HUES6 (cell line): ENCODE results near the gene TYRP1.

Source experiments
- H3K27ac ChIP-seq: 2 replicates; pipeline ENCODE4 v1.7.0; 2013; ENCODE audit warnings: low read depth, mild to moderate bottlenecking, low read length, inconsistent platforms
- H3K27me3 ChIP-seq: 2 replicates; pipeline ENCODE4 v1.6.1; 2013; ENCODE audit warnings: low read length; ENCODE audit not compliant: control insufficient read depth, insufficient read depth
- H3K36me3 ChIP-seq: 2 replicates; pipeline ENCODE4 v1.6.1; 2013; ENCODE audit warnings: low read length; ENCODE audit not compliant: control insufficient read depth, insufficient read depth
- H3K4me1 ChIP-seq: 2 replicates; pipeline ENCODE4 v1.6.1; 2013; ENCODE audit warnings: low read length; ENCODE audit not compliant: control insufficient read depth, insufficient read depth
- H3K4me3 ChIP-seq: 2 replicates; pipeline ENCODE4 v1.5.1; 2013; ENCODE audit warnings: low read depth, low read length
- H3K9ac ChIP-seq: one replicate; pipeline ENCODE4 v1.6.1; 2013; ENCODE audit warnings: mild to moderate bottlenecking, low read length
- H3K9me3 ChIP-seq: 2 replicates; pipeline ENCODE4 v1.6.1; 2013; ENCODE audit warnings: low read depth, low read length; ENCODE audit not compliant: control insufficient read depth, insufficient read depth

The TYRP1 gene, protein sequence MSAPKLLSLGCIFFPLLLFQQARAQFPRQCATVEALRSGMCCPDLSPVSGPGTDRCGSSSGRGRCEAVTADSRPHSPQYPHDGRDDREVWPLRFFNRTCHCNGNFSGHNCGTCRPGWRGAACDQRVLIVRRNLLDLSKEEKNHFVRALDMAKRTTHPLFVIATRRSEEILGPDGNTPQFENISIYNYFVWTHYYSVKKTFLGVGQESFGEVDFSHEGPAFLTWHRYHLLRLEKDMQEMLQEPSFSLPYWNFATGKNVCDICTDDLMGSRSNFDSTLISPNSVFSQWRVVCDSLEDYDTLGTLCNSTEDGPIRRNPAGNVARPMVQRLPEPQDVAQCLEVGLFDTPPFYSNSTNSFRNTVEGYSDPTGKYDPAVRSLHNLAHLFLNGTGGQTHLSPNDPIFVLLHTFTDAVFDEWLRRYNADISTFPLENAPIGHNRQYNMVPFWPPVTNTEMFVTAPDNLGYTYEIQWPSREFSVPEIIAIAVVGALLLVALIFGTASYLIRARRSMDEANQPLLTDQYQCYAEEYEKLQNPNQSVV

DNA sequence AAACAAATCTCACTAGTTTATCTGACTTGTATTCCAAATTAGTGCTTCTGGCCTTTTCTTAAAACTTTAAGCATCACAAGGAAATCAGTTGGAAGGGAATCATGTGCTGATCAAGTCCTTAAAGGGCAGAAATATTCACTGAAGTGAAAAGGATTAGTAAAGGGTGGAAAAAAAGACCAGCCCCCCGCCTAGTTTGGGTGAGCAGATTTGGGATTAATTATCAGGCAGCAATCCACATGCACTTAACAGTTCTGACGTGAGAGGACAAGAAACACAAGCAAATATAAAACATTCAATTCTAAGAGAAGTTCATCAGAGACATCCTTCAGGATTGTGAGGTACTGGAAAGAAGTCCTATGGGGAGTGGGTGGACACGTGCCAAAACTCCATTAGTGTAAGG is at the start of gene TYRP1:
TSS of gene TYRP1 (plus strand) at position 245 of the 400 bp plus-strand sequence. CDS start 612 bp downstream, outside the sequence.
- H3K27me3 ChIP-seq: no peaks in the 10 kb centered on the region
- no peak within 1 kb of the TSS for H3K4me3 ChIP-seq
- no peaks in the 10 kb centered on the region for H3K9me3 ChIP-seq

DNA sequence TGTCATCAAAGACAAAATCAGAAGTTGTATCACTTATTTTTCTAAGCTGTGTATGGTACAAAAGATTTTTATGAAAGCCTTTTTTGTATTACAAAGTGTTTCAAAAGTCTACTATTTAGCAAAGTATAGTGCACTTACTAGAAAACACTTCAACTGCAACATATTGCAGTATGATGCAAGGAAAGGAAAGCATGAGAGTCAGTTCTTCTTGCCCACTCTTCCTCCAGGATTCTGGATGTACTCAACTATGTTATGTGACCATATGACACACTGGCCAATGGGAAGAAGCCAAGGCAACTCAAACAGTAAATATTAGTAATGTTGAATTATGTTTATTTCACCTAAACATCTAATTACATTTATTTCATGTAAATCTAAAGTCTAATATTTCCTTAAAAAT is 49.5 kb upstream of the TYRP1 start:
- no peak overlapping the region for H3K9ac ChIP-seq
- no peak overlapping the region for H3K27ac ChIP-seq
- no peaks in the 10 kb centered on the region for H3K4me1 ChIP-seq
- H3K27me3 ChIP-seq: no peaks in the 10 kb centered on the region
- no peaks in the 10 kb centered on the region for H3K9me3 ChIP-seq
- H3K36me3 ChIP-seq: no peaks in the 10 kb centered on the region
- H3K4me3 ChIP-seq: no peak overlapping the region

More for the DNA sequence above, at the start of gene TYRP1:
- Histone ChIP-seq H3K9ac (no peak within 1 kb of the TSS), H3K27ac (no peak within 1 kb of the TSS), H3K4me1 (no peaks in the 10 kb centered on the region; the same call in 1 of the 2 replicates), H3K36me3 (no peaks in the 10 kb centered on the region)

DNA sequence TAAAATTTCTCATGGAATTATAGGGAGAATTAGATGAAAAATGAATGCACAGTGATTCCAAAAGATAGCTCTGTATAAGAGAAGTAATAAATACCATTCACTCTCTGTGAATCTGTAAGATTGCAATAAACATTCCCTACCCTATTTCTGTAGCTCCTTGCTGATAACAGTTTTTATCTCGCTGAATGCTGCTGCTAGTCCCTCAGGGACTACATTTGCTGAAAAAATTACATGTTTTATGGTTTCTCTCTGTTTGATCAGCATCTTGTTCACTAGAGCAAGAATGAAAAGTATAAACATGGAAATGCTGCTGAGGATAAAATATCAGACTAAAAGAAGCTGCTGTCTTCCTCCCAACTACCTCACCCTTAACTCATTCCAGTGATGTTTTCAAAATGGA is 44.3 kb upstream of the TYRP1 start:
- Histone ChIP-seq H3K36me3 (no peaks in the 10 kb centered on the region), H3K4me3 (no peak overlapping the region), H3K27ac (no peak overlapping the region), H3K4me1 (no peaks in the 10 kb centered on the region), H3K27me3 (no peaks in the 10 kb centered on the region), H3K9ac (no peak overlapping the region), H3K9me3 (no peaks in the 10 kb centered on the region)

DNA sequence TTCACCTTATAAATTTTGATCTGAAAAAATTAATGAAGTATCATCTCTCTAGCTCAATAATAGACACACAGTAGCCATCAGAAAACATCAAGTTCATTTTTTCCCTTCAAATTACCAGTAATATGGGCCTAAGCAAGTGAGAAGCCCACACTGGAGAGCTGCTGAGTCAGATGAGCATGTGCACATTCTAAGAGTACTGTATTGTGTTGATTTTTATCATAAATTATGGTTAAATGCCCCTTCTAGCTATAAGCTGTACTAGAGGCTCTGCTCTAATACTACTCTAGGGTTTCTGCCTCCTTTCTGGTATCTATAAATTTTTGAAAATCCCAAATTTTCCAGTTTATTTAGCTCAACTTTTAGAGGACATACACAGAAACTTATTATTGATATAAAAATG is 42.1 kb upstream of the TYRP1 start:
- Histone ChIP-seq H3K4me1 (no peaks in the 10 kb centered on the region), H3K9ac (no peak overlapping the region), H3K27ac (no peak overlapping the region), H3K36me3 (no peaks in the 10 kb centered on the region), H3K4me3 (no peak overlapping the region), H3K9me3 (no peaks in the 10 kb centered on the region), H3K27me3 (no peaks in the 10 kb centered on the region)

DNA sequence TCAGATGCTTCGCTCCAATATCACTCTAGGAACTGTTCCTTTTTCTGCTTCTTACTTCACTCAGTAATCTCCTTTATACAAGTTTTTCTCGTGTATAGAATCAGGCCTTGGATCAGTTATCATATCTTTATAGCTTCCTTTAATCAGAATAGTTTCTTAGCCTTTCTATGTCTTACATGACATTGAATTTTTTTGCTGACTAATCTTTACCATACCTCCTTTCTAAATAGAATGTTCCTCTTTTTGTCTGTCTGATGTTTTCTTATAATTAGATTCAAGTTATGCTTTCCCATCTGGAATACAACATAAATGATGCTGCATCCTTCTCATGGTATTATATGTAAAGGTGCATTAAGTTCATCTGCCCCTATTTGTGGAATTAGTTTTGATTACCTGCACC is 40.2 kb upstream of the TYRP1 start:
- Histone ChIP-seq H3K9ac (no peak overlapping the region), H3K27ac (no peak overlapping the region), H3K4me1 (no peaks in the 10 kb centered on the region), H3K27me3 (no peaks in the 10 kb centered on the region), H3K9me3 (no peaks in the 10 kb centered on the region; the same call in 1 of the 2 replicates), H3K36me3 (no peaks in the 10 kb centered on the region), H3K4me3 (no peak overlapping the region)

DNA sequence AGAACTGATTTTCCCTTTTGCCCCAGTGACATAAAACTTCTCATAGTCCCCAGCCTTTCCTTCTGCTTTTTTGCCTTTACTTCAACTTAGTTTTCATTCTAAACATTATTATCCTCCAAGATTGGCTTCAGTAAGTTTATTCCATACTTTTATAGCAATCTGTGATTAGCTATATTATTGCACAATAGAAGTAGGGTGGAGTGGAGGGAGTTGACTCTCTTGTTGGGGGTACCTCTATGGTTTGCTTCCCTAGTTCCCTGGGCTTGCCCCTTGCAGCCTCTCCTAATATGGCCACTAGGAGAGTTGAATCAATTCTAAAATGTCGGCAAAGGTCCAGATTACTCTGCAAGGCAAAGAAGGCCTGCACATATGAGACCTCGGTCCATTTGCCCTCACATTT is 36.4 kb upstream of the TYRP1 start:
- H3K4me3 ChIP-seq: no peak overlapping the region
- H3K4me1 ChIP-seq: no peaks in the 10 kb centered on the region
- H3K36me3 ChIP-seq: no peaks in the 10 kb centered on the region
- H3K9me3 ChIP-seq: no peaks in the 10 kb centered on the region; the same call in 1 of the 2 replicates
- H3K27ac ChIP-seq: no peak overlapping the region
- H3K27me3 ChIP-seq: no peaks in the 10 kb centered on the region
- H3K9ac ChIP-seq: no peak overlapping the region

DNA sequence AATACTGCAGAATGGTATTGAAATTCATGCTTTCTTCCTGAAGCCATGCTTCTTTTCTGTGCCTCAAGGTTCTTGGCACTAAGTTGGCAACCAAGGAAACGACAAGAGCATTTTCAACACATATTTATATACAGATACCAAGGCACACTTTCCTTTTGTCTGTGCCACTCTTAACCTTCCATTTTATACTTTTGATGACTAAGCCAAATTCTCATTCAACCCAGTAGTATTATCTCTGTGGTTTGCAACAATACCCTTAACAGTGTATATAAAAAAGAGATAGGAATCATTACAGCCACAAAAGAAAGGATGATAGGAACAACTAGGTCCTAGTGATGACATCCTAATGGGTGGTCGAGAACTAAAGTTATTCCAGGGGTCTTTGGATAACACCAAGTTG is 36.0 kb upstream of the TYRP1 start:
- H3K27ac ChIP-seq: no peak overlapping the region
- no peak overlapping the region for H3K4me3 ChIP-seq
- no peaks in the 10 kb centered on the region; the same call in 1 of the 2 replicates for H3K9me3 ChIP-seq
- H3K36me3 ChIP-seq: no peaks in the 10 kb centered on the region
- H3K9ac ChIP-seq: no peak overlapping the region
- no peaks in the 10 kb centered on the region for H3K27me3 ChIP-seq
- no peaks in the 10 kb centered on the region for H3K4me1 ChIP-seq

DNA sequence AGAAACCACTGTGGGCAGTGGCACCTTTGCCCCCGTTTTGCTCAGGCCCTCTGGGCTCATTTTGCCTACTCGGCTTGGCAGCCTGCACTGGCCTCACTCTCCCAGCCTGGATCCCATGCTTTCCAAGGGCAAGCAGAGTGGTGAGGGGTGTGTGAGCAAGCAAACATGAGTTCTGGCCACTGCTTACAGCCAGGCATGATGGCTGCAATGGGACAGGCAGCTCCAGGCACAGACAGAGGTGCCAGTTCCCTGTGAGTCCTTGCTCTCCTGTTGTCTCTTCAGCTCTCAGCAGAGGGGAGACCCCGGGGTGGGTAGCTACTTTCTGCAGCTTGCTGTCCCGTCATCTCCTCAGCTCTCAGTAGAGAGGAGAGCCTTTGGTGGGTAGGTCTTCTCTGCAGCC is 35.2 kb upstream of the TYRP1 start:
- Histone ChIP-seq H3K4me3 (no peak overlapping the region), H3K27ac (no peak overlapping the region), H3K9ac (no peak overlapping the region), H3K4me1 (no peaks in the 10 kb centered on the region), H3K27me3 (no peaks in the 10 kb centered on the region), H3K36me3 (no peaks in the 10 kb centered on the region), H3K9me3 (no peaks in the 10 kb centered on the region; the same call in 1 of the 2 replicates)

DNA sequence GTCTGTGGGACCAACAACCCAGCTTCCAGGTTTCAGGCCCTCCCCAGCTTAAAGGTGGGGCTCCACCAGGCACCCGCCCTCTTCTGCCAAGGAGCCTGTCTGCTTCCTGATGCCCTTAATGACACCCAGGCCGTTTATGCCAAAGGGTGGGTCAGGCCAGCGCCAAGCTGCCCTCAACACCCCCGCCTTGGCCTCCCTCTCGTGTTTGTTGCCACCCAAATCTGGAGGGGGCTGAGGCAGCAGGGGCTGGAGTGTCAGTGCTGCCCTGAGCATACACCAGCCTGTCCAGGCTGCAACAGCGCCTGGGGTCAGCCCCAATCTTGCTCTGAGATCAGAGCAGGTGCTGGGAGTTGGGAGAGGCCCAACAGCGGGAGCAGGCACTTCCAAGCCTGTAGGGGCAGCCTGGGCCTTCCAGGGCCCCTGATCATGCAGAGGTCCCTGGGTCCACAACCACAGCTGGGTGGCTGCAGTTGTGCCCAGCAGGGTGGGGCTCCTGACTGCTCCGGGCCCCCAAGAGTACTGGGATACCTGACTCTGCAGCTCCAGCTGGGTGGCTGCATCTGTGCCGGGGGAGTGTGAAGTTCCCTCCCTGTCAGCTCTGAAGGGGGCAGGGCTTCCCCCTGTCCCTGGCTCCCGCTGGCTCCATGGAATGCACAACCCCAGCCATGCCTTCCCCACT is 34.5 kb upstream of the TYRP1 start:
- Histone ChIP-seq H3K4me1 (no peaks in the 10 kb centered on the region), H3K4me3 (no peak overlapping the region), H3K9me3 (no peaks in the 10 kb centered on the region; the same call in 1 of the 2 replicates)

DNA sequence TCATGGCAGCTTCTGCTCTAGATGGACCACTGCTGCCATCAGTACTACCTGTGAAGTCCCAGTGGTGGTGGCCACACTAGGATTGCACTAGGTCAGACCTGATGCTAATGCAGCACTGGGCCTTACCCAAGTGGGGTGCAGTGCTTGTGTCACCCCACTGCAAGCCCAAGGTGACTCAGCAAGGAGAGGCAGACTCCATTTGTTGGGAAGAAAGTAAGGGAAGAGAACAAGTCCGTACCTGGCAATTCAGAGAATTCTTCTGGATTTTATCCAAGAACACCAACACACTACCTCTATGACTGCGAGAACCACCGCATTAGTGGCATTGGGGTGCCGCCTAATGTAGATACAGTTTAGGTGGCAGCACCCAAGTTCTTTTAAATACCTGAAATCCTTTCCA is 34.0 kb upstream of the TYRP1 start:
- H3K4me1 ChIP-seq: no peaks in the 10 kb centered on the region
- no peaks in the 10 kb centered on the region for H3K36me3 ChIP-seq
- no peak overlapping the region for H3K4me3 ChIP-seq
- no peak overlapping the region for H3K27ac ChIP-seq
- H3K9ac ChIP-seq: no peak overlapping the region
- no peaks in the 10 kb centered on the region for H3K27me3 ChIP-seq
- no peaks in the 10 kb centered on the region; the same call in 1 of the 2 replicates for H3K9me3 ChIP-seq

More for the DNA sequence above, 34.5 kb upstream of the TYRP1 start:
- Histone ChIP-seq H3K36me3 (no peaks in the 10 kb centered on the region), H3K9ac (no peak overlapping the region), H3K27ac (no peak overlapping the region), H3K27me3 (no peaks in the 10 kb centered on the region)

DNA sequence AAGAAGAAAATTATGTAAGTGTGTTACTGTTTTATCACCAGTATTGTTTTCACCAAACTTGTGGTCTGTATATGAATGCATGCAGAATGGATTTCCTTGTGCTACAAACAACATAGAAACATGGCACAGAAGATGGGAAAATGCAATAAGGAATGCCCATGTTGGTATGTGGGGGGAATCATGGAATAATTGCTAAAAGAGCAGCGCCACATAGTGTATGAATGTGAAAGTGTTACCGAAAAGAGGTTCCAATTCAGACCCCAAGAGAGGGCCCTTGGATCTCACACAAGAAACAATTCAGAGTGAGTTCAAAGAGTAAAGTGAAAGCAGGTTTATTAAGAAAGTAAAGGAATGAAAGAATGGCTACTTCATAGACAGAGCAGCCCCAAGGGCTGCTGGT is 26.4 kb upstream of the TYRP1 start:
- H3K4me1 ChIP-seq: no peaks in the 10 kb centered on the region
- no peaks in the 10 kb centered on the region for H3K36me3 ChIP-seq
- no peak overlapping the region for H3K9ac ChIP-seq
- no peak overlapping the region for H3K4me3 ChIP-seq
- H3K27me3 ChIP-seq: no peaks in the 10 kb centered on the region
- no peak overlapping the region for H3K27ac ChIP-seq
- no peaks in the 10 kb centered on the region for H3K9me3 ChIP-seq
